ENCODE measurements around the gene LONP1.
"Not testable (repeated sequence)": the region's sequence is repeated elsewhere in the genome, so short reads cannot be mapped to it uniquely, and the experiment has no call there.

Gene LONP1

GRCh38 chr19:5719961-5720790, at the start of gene LONP1, which contains the start of gene CATSPERD:
Gene LONP1 (minus strand): TSS chr19:5720146. CDS start chr19:5720132, 14 bp downstream.
Gene CATSPERD (plus strand): TSS chr19:5720637. CDS start chr19:5720738, 101 bp downstream.
- DNase-seq (ENCODE audit: low read depth in 2 of 2) = peak; percentile 95 to 98

GRCh38 chr19:5767949-5768348, 48.0 kb upstream of the LONP1 start:
- no peak for DNase-seq (ENCODE audit: low read depth in 2 of 2)

DNA sequence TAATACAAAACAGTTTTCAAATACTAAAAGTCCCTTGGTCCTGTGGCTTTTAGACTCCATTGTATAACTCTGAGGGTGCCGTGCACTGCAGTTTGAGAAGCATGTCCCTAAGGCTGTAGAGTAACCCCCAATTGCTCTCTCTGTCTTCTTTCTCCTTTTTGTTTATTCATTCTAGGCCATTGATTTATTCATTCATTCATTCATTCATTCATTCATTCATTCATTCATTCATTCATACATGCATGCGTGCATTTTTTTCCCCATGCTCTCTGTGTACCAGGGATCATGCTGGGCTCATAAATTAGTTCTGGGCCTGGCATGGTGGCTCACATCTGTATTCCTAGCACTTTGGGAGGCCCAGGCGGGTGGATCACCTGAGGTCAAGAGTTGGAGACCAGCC, 45.3 kb upstream of the LONP1 start:
- DNase-seq (ENCODE audit: low read depth in 2 of 2) = no peak

GRCh38 chr19:5762608-5763217, 42.8 kb upstream of the LONP1 start:
- DNase-seq (ENCODE audit: low read depth in 2 of 2) = no peak

DNA sequence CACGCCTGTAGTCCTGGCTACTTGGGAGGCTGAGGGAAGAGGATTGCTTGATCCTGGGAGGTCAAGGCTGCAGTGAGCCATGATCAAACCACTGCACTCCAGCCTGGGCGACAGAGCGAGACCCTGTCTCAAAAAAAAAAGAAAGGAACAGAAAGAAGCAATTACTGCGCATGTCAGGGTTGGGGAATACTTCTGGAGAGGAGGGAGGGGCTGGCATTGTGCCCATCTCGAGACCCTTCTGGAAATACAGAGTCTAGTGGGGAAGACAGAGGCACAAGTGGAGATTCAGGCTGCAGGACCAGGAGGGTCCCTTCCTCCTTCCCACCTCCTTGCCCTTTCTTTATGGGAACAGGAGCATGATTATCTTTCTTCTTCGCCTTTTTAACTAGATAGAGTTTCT, 33.8 kb upstream of the LONP1 start:
- DNase-seq (ENCODE audit: low read depth in 2 of 2) = no peak

- no peak for DNase-seq (ENCODE audit: low read depth in 2 of 2)
Observed at GRCh38 chr19:5751709-5752108, 31.8 kb upstream of the LONP1 start.

DNA sequence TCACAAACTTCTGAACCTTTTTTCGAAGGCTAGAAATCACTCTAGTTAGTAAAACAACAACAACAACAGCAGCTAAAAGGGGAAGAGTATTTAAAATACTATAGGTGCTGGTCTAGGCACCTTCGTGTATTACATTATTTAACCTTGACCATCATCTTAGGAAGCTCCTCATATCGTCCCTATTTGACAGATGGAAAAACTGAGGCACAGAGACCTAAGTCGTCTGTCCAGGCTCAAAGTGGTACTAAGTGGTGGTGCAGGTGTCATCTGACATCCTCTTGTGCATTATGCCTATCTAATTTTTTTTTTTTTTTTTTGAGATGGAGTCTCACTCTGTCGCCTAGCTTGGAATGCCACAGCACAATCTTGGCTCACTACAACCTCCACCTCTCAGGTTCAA, 29.6 kb upstream of the LONP1 start:
- DNase-seq (ENCODE audit: low read depth in 2 of 2) = no peak

GRCh38 chr19:5748920-5749319, 29.0 kb upstream of the LONP1 start:
- not testable (repeated sequence) for DNase-seq (ENCODE audit: low read depth in 2 of 2)

GRCh38 chr19:5744999-5745398, 25.1 kb upstream of the LONP1 start:
- DNase-seq (ENCODE audit: low read depth in 2 of 2) = not testable (repeated sequence)

GRCh38 chr19:5743630-5744029, 23.7 kb upstream of the LONP1 start:
- no peak for DNase-seq (ENCODE audit: low read depth in 2 of 2)

DNA sequence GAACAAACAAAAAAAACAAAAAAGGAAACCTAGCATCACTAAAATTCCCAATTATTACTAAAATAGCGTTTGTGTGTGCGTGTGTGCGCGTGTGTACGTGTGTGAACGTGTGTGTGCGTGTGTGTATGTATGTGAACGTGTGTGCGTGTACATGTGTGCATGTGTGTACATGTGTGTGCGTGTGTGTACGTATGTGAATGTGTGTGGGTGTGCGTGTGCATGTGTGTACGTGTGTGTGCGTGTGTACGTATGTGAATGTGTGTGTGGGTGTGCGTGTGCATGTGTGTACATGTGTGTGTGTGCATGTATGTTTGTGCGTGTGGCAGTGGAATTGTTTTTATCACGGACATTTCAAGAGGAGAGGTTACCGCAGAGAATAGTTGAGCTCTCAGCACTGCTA, 22.1 kb upstream of the LONP1 start:
- DNase-seq (ENCODE audit: low read depth in 2 of 2) = no peak

GRCh38 chr19:5738423-5738822, 18.5 kb upstream of the LONP1 start:
- no peak for DNase-seq (ENCODE audit: low read depth in 2 of 2)

DNA sequence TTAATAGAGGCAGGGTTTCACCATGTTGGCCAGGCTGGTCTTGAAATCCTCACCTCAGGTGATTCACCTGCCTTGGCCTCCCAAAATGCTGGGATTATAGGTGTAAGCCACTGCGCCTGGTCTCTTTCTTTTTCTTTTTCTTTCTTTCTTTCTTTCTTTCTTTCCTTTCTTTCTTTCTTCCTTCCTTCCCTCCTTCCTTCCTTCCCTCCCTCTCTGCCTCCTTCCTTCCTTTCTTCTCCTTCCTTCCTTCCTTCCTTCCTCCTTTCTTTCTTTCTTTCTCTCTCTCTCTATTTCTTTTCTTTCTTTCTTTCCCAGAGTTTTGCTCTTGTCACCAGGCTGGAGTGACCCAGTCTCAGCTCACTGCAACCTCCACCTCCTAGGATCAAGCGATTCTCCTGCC, 13.2 kb upstream of the LONP1 start:
- not testable (repeated sequence) for DNase-seq (ENCODE audit: low read depth in 2 of 2)

DNA sequence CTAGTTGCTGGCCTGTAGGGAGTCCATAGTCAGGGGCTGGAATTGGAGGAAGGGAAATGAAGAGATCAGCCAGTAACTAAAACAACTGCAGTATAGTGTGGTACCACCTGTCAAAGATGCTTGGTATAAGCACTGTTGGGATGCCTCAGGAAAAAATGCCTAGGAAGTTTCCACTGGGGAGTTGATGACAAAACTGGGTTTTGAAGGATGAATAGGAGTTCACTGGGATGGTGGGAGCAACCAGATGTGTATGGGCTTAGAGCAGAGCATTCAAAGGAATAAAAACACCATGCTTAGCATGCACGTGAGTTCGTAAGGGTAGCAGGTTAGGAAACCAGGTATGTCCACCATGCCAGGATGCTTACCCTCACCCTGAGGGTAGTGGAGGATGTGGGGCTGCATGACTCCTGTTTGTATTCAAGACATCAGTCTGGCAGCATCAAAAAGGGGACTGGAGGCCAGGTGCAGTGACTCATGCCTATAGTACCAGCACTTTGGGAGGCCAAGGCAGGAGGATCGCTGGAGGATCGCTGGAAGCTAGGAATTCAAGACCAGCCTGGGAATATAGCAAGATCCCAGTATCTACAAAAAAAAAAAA, 7.6 kb upstream of the LONP1 start:
- DNase-seq (ENCODE audit: low read depth in 2 of 2) = no peak

DNA sequence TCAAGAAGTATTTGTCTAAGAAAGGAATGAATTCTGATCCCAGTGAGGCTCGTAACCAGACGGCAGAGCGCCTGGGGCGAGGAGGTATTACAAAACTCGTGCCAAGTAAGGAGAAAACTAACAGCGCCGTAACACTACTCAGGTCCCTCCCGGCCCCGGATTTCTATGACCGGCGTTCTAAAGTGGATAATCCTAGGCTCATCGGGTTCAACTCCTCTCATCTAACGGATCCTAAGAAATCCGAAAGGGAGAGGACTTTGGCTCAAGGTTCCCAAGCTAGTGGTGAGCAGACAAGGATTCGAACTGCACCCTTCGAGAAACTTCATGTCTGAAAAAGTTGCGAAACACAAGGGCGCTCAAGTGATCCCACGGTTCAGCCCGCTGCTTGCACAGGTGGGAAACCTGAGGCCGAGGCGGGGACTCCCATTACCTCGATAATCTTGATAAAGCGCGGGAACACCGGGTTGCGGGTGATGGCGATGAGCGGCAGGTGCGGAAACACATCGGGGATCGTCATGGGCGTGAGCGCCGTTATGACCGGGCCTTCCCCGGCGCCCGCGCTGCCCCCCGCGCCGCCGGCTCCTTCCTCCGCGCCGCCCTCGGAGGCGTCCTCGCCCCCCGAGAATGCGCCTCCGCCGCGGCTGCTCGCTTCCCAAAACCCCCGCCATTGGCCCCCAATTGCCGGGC, 529 bp downstream of the LONP1 start:
- DNase-seq (ENCODE audit: low read depth in 2 of 2) = no peak

GRCh38 chr19:5718579-5719273, 1.2 kb downstream of the LONP1 start:
- peak; percentile 37 to 51 for DNase-seq (ENCODE audit: low read depth in 2 of 2)

GRCh38 chr19:5718037-5718578, 1.8 kb downstream of the LONP1 start:
- DNase-seq (ENCODE audit: low read depth in 2 of 2) = peak; percentile 47 to 53

DNA sequence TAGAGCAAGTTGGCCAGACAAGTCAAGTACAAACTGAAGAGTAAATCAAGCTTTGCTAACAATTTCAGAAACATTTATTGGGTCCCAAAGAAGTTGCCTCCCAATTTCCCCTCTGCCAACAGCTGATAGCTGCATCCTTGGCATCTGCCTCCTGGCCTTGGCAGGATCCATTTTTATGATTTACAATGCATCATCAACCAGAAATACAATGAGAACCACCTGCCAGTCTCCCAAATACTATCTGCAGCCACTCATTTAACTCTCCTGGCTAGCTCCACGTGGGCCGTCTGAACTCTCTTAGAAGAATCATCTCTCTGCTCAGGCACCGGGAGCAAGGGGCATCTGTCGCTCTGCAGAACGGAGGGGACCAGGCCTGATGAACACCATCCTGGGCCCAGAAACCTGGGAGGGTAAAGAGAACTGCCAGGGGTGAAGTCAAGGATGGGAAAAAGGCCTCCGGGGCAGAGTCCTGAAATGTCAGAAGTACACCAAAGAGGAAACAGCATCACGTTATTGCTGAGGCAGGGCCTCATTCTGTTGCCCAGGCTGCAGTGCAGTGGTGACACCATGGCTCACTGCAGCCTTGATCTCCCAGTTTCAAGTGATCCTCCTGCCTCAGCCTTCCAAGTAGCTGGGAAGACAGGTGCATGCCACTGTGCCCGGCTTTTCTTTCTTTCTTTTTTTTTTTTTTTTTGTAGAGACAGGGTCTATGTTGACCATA, 2.6 kb downstream of the LONP1 start:
- DNase-seq (ENCODE audit: low read depth in 2 of 2) = no peak

- DNase-seq (ENCODE audit: low read depth in 2 of 2) = no peak
Observed at GRCh38 chr19:5714816-5715215, 5.1 kb downstream of the LONP1 start.

GRCh38 chr19:5713228-5713627, 6.7 kb downstream of the LONP1 start:
- DNase-seq (ENCODE audit: low read depth in 2 of 2) = no peak

DNA sequence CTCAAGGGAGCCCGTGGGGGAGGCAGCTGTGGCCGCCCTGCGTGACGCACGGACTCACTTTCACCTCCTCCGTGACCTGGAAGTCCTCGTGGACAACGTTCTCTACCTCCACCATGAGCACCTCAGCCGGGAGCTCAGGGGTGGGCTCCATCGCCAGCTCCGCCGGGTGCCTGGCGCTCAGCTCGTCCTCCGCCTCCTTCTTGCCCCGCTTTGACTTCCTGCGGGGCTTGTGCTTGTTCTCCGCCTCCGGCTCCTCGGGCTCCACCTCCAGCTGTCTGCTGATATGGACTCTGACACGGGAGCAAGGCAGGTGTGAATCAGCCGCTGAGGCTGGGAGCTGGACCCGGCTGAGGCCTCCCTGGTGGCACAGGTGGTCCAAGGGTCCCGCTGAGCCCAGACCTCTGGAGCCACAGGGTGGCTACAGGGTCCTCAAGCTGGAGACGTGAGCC, 8.2 kb downstream of the LONP1 start:
- no peak for DNase-seq (ENCODE audit: low read depth in 2 of 2)

All from stimulated activated CD8-positive, alpha-beta memory T cell treated with anti-CD3 and anti-CD28 coated beads, Interleukin-7, amount 100 ng/mL, for 4 hours (primary cell).